GM19240 (cell line): Measurements from ENCODE around the gene SLC39A3.
A peak's percentile ranks its signal among the peaks of the same experiment; 100 is the strongest.

Experiments
- DNase-seq: peaks from one replicate; pipeline ENCODE4 v3.0.0; 2011; ENCODE audit warnings: low spot score; ENCODE audit not compliant: insufficient read length

The SLC39A3 gene

DNA sequence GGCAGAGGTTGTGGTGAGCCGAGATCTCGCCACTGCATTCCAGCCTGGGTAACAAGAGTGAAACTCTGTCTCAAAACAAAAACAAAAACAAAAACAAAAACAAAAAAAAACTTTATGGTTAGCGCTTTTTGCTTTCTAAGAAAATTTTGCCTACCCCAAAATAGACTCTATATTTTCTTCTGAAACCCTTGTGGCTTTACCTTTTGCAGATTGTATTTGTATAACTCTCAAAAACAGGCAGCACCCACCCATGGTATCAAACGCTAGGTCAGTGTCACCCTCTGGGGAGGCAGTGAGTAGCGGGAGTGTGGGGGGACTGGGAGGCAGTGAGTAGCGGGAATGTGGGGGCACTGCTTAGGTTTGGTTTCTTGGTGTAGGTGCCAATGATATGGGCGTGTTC, 7.5 kb upstream of the SLC39A3 start:
- no peak for DNase-seq

DNA sequence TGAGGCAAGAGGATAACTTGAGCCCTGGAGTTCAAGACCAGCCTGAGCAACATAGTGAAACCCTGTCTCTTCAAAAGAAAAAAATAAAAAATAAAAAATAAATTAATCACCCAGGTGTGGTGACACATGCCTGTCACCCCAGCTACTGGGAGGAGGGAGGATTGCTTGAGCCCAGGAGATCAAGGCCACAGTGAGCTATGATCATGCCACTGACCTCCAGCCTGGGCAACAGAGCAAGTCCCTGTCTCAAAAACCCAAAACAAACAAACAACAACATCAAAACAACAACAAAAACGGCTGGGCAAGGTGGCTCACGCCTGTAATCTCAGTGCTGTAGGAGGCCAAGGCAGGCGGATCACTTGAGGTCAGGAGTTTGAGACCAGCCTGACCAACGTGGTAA, 4.3 kb upstream of the SLC39A3 start:
- no peak for DNase-seq

DNA sequence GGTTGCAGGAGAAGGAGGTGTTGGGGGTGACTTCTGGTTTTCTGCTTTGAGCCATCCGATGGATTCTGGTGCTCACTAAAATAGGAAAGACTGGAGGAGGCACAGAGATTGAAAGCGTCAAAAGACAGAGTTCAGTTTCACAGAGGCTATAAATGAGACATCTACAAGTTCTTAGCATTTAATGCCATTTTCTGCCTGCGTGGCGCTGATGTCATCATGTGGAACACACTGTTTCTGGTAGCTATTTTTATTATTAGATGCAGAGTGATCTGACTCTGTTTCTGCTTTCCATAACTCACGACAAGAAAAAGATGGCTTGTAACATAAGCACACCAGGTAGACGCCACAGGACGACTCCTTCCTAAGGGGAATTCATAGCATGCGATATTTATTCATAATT, 3.3 kb upstream of the SLC39A3 start:
- DNase-seq: no peak

GRCh38 chr19:2740314-2740656, 468 bp upstream of the SLC39A3 start:
- DNase-seq: no peak

GRCh38 chr19:2736550-2737190, 3.1 kb downstream of the SLC39A3 start:
- DNase-seq: no peak

GRCh38 chr19:2735374-2735773, 4.4 kb downstream of the SLC39A3 start:
- no peak for DNase-seq

DNA sequence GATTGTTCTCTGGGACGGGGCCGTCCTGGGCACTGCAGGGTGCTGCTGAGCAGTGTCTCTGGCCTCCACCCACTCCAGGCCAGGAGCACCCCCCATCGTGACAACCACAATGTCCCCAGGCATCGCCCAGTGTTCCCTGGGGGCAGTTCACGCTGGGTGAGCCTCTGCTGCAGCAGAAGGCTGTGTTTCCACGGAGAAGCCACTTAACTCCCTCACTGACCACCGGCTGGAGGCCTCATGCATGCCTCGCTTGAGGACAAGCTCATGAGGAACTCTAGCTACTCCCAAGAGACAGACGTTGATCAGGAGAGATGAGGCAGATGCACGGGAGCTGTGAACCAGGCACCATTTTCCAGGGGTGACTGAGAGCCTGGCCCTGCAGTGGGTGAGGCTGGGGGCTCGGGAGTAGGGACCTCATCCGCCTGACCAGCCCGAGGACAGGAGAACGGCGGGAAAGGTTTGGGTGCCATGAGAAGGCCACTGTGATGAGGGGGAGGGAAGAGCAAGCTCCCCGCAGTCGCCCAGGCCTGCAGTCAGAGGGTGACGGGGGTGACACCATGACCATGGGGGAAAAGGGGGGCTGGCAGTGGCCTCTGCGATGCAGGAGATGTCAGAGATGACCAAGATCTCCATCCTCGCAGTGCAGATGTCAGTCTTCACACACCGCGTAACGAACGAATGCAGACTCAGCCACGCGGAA, 5.1 kb downstream of the SLC39A3 start:
- DNase-seq: no peak

DNA sequence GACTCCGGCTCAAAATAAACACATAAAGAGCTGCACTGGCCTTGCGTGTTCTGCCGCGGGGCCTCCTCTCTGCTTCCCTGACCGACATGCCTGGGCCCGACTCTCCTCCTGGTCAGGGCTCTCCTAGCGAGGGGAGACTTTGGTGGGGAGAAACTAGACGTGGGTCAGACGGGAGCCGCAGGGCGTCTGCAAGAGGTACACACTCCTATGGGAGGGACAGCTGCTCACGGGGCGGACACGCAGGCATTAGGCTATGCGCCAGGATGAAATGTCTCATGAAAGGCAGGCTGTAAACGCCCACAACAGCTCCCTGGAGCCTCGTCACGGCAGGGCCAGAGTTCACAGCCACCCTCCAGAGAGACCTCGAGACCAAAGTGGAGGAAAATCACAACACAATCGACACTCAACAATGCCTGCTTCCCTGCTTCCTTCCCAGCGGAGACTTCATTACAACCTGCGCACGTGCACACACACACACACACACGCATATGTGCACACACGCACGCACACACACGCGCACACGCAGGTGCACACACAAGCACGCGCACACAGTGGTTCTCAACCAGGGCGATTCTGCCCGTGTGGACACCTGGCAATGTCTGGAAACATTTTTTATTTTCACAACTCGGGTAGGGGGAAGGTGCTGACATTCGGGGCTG, 5.8 kb downstream of the SLC39A3 start:
- no peak for DNase-seq

DNA sequence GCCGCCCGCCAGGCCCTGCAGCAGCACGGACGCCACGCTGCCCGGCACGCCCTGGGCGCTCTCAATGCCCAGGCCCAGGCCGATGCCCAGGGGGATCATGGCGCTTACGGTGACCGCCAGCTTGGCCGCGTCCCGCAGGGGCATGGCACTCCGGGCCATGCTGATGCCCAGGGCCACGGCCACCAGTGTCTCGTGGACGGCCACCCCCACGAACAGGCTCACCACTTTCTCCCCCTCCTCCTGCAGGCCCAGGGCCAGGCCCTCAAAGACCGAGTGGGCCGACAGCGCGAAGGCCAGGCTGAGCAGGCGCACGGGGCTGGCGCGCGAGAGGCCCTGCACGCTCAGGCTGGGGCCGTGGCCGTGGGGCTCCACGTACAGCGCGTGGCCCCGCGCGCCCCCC, 6.9 kb downstream of the SLC39A3 start:
- DNase-seq: no peak

- no peak for DNase-seq
Measured at GRCh38 chr19:2732157-2732725, 7.6 kb downstream of the SLC39A3 start.

DNA sequence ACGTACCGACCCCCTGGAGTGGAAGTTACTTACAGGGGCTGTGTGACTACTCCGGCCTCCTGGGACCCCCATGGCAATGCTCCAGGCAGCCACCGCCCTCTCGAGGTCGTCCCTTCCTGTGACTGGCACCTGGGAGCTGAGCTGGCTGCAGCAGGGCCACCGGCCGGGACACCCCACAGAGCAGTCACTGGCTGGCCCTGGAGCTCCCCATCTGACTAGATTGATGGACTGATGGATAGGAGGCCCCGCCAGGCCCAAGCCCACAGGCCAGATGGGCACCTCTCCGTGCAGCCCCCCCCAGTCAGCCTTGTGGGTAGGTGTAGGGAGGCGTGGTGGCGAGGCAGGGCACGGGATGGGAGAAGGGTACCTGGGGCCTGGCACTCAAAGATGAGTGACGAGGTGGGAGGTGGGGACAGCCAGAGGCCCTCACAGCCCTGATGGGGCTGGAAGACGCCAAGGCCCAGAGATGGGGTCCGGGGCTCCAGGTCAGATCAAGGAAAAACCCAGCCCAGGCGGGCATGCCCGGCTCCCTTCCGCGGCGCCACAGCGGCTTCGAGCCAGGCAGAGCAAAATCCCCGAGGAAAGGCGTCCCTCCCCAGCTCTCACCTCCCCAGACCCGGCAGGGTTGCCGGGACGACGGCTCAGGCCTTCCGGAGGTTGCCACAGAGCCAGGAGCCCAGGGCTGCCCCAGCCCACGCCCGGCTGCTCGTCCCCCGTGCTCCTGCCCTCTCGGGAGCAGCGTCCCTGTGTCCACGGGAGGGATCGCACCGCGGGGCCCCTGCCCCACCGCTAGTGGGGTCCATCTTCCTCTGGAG, 8.4 kb downstream of the SLC39A3 start:
- DNase-seq: no peak

GRCh38 chr19:2729943-2730818, 9.6 kb downstream of the SLC39A3 start:
- DNase-seq: no peak

GRCh38 chr19:2728783-2729387, 10.9 kb downstream of the SLC39A3 start:
- DNase-seq: no peak

DNA sequence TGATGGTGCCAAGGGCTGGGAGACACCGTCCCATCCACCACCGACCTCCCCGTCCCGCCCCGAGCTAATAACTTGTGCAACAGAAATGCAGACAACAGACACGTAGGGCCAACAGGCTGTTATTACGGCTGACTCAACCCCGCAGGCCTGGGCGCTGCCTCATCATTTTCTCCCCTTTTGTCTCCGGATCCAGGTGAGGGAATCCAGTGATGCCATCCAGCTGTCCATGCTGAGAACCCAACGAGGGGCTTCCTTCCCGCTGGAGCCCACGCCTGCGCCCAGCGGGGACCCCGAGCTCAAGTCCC, 12.2 kb downstream of the SLC39A3 start:
- no peak for DNase-seq

- DNase-seq: no peak
Measured at GRCh38 chr19:2726904-2727639, 12.7 kb downstream of the SLC39A3 start.

- DNase-seq: no peak
Measured at GRCh38 chr19:2726160-2726855, 13.5 kb downstream of the SLC39A3 start.

GRCh38 chr19:2724148-2724557, 15.7 kb downstream of the SLC39A3 start:
- peak; percentile 19 for DNase-seq

GRCh38 chr19:2723747-2724146, 16.1 kb downstream of the SLC39A3 start:
- DNase-seq: no peak

GRCh38 chr19:2723345-2723715, 16.5 kb downstream of the SLC39A3 start:
- no peak for DNase-seq
